Loucy (cell line): ENCODE results near the gene LGR4.

Source experiments
- EZH2phosphoT487 ChIP-seq: fragments of 200-600 bp; IDR thresholded peaks from 2 replicates; pipeline ENCODE4 v1.6.1; 2018; ENCODE audit warnings: antibody characterized with exemption, mild to moderate bottlenecking, moderate library complexity, borderline replicate concordance
- TF ChIP-seq, protein P1 (sequence below): fragments of 200-600 bp; sonication (generic); conservative IDR thresholded peaks from 2 replicates; pipeline ENCODE4 v1.5.1; 2014; ENCODE audit warnings: mild to moderate bottlenecking, antibody characterized with exemption, low read length

- TF ChIP-seq, protein P1, sequence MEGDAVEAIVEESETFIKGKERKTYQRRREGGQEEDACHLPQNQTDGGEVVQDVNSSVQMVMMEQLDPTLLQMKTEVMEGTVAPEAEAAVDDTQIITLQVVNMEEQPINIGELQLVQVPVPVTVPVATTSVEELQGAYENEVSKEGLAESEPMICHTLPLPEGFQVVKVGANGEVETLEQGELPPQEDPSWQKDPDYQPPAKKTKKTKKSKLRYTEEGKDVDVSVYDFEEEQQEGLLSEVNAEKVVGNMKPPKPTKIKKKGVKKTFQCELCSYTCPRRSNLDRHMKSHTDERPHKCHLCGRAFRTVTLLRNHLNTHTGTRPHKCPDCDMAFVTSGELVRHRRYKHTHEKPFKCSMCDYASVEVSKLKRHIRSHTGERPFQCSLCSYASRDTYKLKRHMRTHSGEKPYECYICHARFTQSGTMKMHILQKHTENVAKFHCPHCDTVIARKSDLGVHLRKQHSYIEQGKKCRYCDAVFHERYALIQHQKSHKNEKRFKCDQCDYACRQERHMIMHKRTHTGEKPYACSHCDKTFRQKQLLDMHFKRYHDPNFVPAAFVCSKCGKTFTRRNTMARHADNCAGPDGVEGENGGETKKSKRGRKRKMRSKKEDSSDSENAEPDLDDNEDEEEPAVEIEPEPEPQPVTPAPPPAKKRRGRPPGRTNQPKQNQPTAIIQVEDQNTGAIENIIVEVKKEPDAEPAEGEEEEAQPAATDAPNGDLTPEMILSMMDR, result no peak
- TF ChIP-seq EZH2phosphoT487, result no peak
These were observed 797 bp downstream of the LGR4 start for GRCh38 chr11:27471589-27472397.
